K562 (cell line): ENCODE data around the gene HS3ST5. TPM values are rescaled to one million over a fixed set of nuclear protein-coding genes. Genes with fewer than 3 reads are reported as not detected.

Source experiments
- ARID4B ChIP-seq: sonication (generic); formaldehyde crosslinking; IDR thresholded peaks from 2 replicates; pipeline ENCODE4 v1.8.0; 2022; ENCODE audit warnings: mild to moderate bottlenecking, missing genetic modification reagents
- GMEB1 ChIP-seq: fragments of 250-450 bp; sonication (Bioruptor Pico); IDR thresholded peaks from 2 replicates; pipeline ENCODE4 v1.4.0; 2020; ENCODE audit warnings: mild to moderate bottlenecking
- NRF1 ChIP-seq, 2 experiments: fragments of 450-650 bp; IDR thresholded peaks in 1 of 2; conservative IDR thresholded peaks in 1 of 2; 2 replicates each; pipeline ENCODE4 v1.6.1; 2014; ENCODE audit warnings: mild to moderate bottlenecking in 2 of 2
- PTBP1 ChIP-seq: fragments of 200-400 bp; formaldehyde crosslinking; IDR thresholded peaks from 2 replicates; pipeline ENCODE4 v1.6.1; 2017; ENCODE audit warnings: low read depth, low read length
- SMC3 ChIP-seq: conservative IDR thresholded peaks from 2 replicates; pipeline ENCODE4 v1.6.1; 2011; ENCODE audit warnings: low read depth, low read length, improper control_type of control experiment; ENCODE audit not compliant: insufficient read depth
- SREBF1 ChIP-seq: fragments of 150-350 bp; IDR thresholded peaks from 2 replicates; pipeline ENCODE4 v1.6.1; 2014; ENCODE audit warnings: antibody characterized with exemption, low read depth, low read length, borderline replicate concordance
- XRCC4 ChIP-seq: IDR thresholded peaks from one replicate; pipeline ENCODE4 v1.6.1; 2011; ENCODE audit not compliant: insufficient read depth, insufficient read length; ENCODE audit errors: extremely low read depth
- polyA plus RNA-seq, 8 experiments: library from polyadenylated mRNA; depleted of rRNA in 4 of 8; stranded (reverse) in 5 of 8; unstranded in 3 of 8; fragments of >200 nt; fragmentation: Nextera tagmentation in 2 of 8; fragmentation: Illumina TruSeq in 1 of 8; extraction: Ambion mirVana in 2 of 8; extraction: Trizol in 1 of 8; gene quantifications; 2 replicates each; pipeline versions ENCODE4 v1.2.1 to v1.2.3, GENCODE V29; 2011 to 2014; ENCODE audit warnings: inconsistent platforms in 1 of 8, missing spikeins in 1 of 8
- total RNA-seq, 7 experiments: library from RNA; depleted of rRNA in 6 of 7; stranded (reverse); fragments of >200 nt in 6 of 7; fragmentation: Illumina TruSeq in 2 of 7; extraction: Trizol in 2 of 7; gene quantifications; 2 replicates each; pipeline versions ENCODE4 v1.2.1 to v1.2.3, GENCODE V29; 2011 to 2021; ENCODE audit warnings: low replicate concordance in 1 of 7

HS3ST5 gene
- total and polyA plus RNA-seq, 9 of the 15 experiments (the other 6 are each of a cell fraction or from before 2014, with no cell fraction given): not detected

DNA sequence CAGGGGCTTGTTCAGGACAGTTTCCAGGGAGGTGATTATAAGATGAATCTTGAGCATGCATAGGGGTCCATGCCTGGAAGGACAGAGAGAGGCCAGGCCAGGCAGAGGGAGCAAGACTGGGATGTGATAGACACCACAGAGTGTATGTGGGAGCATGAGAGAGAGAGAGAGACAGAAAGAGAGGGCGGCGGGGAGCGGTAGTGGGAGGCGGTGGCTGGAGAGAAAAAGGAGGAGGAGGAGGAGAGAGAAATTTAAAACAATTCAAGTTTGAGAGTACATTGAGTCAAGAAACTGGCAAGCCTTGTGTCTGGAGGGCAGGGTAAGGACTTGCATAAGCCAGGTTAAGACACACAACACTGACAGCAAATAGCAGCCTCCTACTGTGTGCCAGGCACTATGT lies 209.0 kb downstream of the HS3ST5 start (continued):
- TF ChIP-seq PTBP1 (no peak), GMEB1 (CRISPR knock-in tag) (no peak), SREBF1 (no peak), SMC3 (no peak), XRCC4 (no peak), NRF1 (conservative IDR thresholded peaks at IDR 0.05 in 1 of 2, IDR thresholded peaks at IDR 0.05 in 1 of 2) (no peak), ARID4B (CRISPR knock-in tag) (no peak)
